SJSA1 (cell line): ENCODE results near the gene MOGAT1. TPM values are rescaled to one million over a fixed set of nuclear protein-coding genes. Genes with fewer than 3 reads are reported as not detected.
"Not testable (repeated sequence)": the region's sequence is repeated elsewhere in the genome, so short reads cannot be mapped to it uniquely, and the experiment has no call there.

Experiments
- DNase-seq, 2 experiments: peaks; one replicate each; pipeline ENCODE4 v3.0.0-alpha.2; 2015 to 2020; ENCODE audit warnings: low spot score in 2 of 2, low read depth in 1 of 2
- H3K27ac ChIP-seq: fragments of 250-450 bp; sonication (Bioruptor Pico); 2 replicates; pipeline ENCODE4 v1.5.1; 2020; ENCODE audit warnings: mild to moderate bottlenecking, moderate library complexity
- H3K27me3 ChIP-seq: fragments of 250-450 bp; sonication (Bioruptor Pico); replicated peaks from 2 replicates; pipeline ENCODE4 v1.5.1; 2020; ENCODE audit warnings: mild to moderate bottlenecking, moderate library complexity
- H3K36me3 ChIP-seq: fragments of 250-450 bp; sonication (Bioruptor Pico); 2 replicates; pipeline ENCODE4 v1.5.1; 2020; ENCODE audit warnings: mild to moderate bottlenecking
- H3K4me1 ChIP-seq: fragments of 250-450 bp; sonication (Bioruptor Pico); replicated peaks from 2 replicates; pipeline ENCODE4 v1.6.1; 2021; ENCODE audit warnings: mild to moderate bottlenecking
- H3K4me3 ChIP-seq: fragments of 250-450 bp; sonication (Bioruptor Pico); 2 replicates; pipeline ENCODE4 v1.5.1; 2020; ENCODE audit warnings: mild to moderate bottlenecking
- H3K9me3 ChIP-seq: fragments of 250-450 bp; sonication (Bioruptor Pico); replicated peaks from 2 replicates; pipeline ENCODE4 v1.5.1; 2020; ENCODE audit warnings: mild to moderate bottlenecking
- total RNA-seq: library from RNA; depleted of rRNA; stranded (reverse); fragments of >200 nt; shearing (Covaris generic); gene quantifications from 2 replicates; pipeline ENCODE4 v1.2.3, GENCODE V29; 2014; rRNA removed

MOGAT1 gene
- total RNA-seq, 1 experiment from 2014 or later, result not detected

- H3K27me3 ChIP-seq, result no peaks in the 10 kb centered on the region
- no peaks in the 10 kb centered on the region for H3K36me3 ChIP-seq
- no peaks in the 10 kb centered on the region for H3K9me3 ChIP-seq
- no peak for DNase-seq
- H3K27ac ChIP-seq, result no peak overlapping the region
- no peak overlapping the region for H3K4me3 ChIP-seq
- 0 out of 2 replicates have a peak, but pooled peaks cover 2% of the 10 kb centered on the region for H3K4me1 ChIP-seq
These were observed 79.1 kb downstream of the MOGAT1 start for GRCh38 chr2:222750533-222750932.

DNA sequence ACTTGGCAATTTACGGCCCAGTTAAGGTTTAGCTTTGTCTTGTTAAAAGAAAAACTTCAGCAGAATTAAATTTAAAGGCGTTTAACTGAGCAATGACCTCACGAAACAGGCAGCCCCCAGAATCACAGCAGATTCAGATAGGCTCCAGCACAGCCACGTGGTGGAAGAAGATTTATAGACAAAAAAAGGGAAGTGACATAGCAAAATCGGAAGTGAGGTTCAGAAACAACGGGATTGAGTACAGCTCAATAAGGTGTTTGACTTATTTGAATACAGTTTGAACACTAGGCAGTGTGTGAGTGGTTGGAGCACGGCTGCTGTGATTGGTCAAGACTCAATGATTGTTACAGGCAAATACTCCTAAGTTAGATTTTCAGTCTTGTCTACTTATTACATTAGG lies 79.8 kb downstream of the MOGAT1 start:
- Histone ChIP-seq H3K4me3 (no peak overlapping the region), H3K27ac (no peak overlapping the region), H3K4me1 (peaks cover 3% of the 10 kb centered on the region), H3K9me3 (no peaks in the 10 kb centered on the region), H3K36me3 (no peaks in the 10 kb centered on the region), H3K27me3 (no peaks in the 10 kb centered on the region)
- no peak for DNase-seq

DNA sequence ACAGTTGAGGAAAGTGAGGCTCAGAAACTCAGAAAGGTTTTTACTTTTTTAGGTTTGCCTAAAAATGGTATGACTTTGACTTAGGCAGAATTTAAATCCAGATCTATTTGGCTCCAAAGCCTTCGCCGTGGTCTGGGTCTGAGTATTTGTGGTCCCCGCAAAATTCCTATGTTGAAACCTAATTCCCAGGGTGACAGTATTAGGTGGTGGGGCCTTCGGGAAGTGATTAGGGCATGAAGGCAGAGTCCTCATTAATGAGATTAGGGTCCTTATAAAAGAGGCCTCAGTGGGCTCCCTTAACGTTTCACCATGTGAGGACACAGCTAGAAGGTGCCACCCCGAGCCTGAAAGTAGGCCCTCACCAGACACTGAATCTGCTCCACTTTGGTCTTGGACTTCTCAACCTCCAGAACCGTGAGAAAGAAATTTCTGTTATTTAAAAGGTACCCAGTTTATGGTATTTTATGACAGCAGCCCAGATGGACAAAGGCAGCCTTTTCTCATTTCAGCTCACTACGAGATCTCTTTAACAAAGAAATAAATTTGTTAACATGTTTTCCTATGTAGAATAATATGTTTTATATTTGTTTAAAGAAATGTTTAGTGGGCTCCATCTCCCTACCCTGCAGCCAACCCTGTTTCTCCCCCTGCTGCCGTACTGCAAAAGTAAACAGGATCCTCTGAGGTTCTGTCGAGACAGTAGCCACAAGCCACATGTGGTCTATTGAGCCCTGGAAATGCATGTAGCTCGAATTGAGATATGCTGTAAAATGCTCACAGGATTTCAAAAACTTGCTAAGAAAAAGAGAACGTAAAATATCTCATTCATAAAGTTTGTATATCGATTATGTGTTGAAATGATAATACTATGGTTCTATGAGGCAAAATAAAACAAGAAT lies 80.6 kb downstream of the MOGAT1 start:
- H3K27ac ChIP-seq, result no peak overlapping the region
- no peaks in the 10 kb centered on the region for H3K9me3 ChIP-seq

DNA sequence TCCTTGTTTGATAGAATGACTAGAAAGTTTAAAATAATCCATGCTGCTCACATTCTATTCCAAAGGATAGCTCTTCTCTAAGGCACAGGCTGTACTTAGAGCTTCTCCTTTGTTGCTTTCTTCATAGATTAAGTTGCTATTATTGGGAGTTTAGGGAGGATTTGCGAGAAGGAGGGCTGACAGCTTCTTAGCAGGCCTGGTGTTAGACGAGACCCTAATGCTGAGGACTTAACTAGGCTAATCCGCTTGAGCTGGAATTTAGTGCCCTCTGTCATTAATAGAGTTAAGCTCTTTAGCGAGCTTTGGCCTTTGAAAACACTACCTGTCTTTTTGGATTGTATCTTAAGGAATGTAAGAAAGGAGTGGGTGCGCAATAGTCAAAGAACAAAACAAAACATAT lies 81.3 kb downstream of the MOGAT1 start:
- DNase-seq, result no peak
- no peaks in the 10 kb centered on the region for H3K9me3 ChIP-seq
- no peaks in the 10 kb centered on the region for H3K36me3 ChIP-seq
- no peak overlapping the region for H3K4me3 ChIP-seq
- H3K27ac ChIP-seq, result no peak overlapping the region
- peaks cover 17% of the 10 kb centered on the region for H3K4me1 ChIP-seq
- H3K27me3 ChIP-seq, result no peaks in the 10 kb centered on the region

More for the DNA sequence above, 80.6 kb downstream of the MOGAT1 start:
- no peaks in the 10 kb centered on the region for H3K27me3 ChIP-seq
- peaks cover 11% of the 10 kb centered on the region for H3K4me1 ChIP-seq
- no peak for DNase-seq
- no peaks in the 10 kb centered on the region for H3K36me3 ChIP-seq
- H3K4me3 ChIP-seq, result no peak overlapping the region

DNA sequence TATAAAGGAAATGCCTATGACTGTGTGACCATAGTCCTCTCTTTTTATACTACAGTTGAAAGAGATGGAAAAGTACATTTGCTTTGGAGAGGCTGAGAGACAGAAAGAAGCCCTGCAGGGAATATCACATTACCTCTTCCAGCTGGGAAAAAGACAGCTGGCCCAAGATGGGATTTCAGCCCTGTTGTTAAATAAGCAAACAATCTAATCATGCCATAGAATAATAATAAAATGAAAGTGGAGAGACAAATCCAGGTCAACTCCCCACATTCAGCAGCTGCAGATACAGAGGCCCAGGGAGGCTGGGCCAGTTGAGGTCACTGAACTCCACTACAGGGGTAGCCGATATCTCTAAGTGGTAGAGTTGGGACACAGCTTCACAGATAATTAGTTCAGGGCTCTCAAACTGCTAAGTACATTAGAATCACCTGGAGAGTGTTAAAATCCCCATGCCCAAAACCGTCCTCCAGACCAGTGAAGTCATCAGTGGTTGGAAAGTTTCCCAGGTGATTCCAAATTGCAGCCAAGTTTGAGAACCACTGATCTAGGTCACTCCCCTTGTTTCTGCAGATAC lies 81.9 kb downstream of the MOGAT1 start:
- DNase-seq, result no peak

GRCh38 chr2:222754324-222754930 lies 83.0 kb downstream of the MOGAT1 start:
- Histone ChIP-seq H3K27me3 (no peaks in the 10 kb centered on the region), H3K4me1 (peaks cover 17% of the 10 kb centered on the region), H3K4me3 (no peak overlapping the region), H3K36me3 (no peaks in the 10 kb centered on the region), H3K9me3 (no peaks in the 10 kb centered on the region), H3K27ac (no peak overlapping the region)
- DNase-seq, result no peak

More for the DNA sequence above, 81.9 kb downstream of the MOGAT1 start:
- no peaks in the 10 kb centered on the region for H3K27me3 ChIP-seq
- no peak overlapping the region for H3K4me3 ChIP-seq
- peaks cover 17% of the 10 kb centered on the region for H3K4me1 ChIP-seq
- H3K36me3 ChIP-seq, result no peaks in the 10 kb centered on the region
- no peaks in the 10 kb centered on the region for H3K9me3 ChIP-seq
- no peak overlapping the region for H3K27ac ChIP-seq

DNA sequence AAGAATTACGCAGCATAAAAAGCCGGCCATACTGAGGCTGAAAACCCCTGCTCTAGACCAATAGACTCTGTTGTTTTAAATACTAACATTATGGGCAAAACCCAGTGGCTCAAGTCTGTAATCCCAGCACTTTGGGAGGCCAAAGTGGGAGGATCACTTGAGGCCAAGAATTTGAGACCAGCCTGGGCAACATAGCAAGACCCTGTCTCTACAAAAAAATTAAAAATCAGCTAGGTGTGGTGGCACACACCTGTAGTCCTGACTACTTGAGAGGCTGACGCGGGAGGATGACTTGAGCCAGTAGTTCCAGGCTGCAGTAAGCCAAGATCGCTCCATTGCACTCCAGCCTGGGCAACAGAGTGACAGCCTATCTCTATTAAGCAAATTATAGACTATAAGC lies 84.1 kb downstream of the MOGAT1 start:
- H3K4me3 ChIP-seq, H3K36me3 ChIP-seq, DNase-seq, H3K9me3 ChIP-seq, H3K27ac ChIP-seq, H3K27me3 ChIP-seq: not testable (repeated sequence)
- H3K4me1 ChIP-seq, result peaks cover 17% of the 10 kb centered on the region

DNA sequence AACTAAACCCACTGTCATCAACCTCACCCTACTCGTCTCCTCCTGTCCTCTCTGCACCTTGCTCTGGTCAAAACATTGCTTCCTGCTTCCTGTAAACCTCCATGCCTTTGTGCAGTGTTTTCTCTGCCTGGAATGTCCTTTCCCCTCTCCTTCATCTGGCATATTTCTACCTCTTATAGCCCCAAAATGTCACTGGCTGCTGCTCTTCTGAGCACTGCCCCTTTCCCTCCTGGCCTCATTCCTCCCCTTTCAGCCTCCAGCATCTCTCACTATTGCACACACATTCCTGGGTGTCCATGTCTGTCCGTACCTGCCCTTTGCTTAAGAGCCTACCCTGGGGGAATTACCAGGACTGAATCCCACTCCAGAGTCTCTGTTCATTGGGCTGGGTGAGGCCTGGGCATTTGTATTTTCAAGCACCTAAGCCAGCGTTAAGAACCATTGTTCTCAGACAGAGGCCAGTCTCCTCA lies 84.9 kb downstream of the MOGAT1 start:
- Histone ChIP-seq H3K27ac (no peak overlapping the region), H3K9me3 (no peaks in the 10 kb centered on the region), H3K4me1 (peaks cover 17% of the 10 kb centered on the region), H3K36me3 (no peaks in the 10 kb centered on the region), H3K27me3 (no peaks in the 10 kb centered on the region), H3K4me3 (no peak overlapping the region)
- no peak for DNase-seq

DNA sequence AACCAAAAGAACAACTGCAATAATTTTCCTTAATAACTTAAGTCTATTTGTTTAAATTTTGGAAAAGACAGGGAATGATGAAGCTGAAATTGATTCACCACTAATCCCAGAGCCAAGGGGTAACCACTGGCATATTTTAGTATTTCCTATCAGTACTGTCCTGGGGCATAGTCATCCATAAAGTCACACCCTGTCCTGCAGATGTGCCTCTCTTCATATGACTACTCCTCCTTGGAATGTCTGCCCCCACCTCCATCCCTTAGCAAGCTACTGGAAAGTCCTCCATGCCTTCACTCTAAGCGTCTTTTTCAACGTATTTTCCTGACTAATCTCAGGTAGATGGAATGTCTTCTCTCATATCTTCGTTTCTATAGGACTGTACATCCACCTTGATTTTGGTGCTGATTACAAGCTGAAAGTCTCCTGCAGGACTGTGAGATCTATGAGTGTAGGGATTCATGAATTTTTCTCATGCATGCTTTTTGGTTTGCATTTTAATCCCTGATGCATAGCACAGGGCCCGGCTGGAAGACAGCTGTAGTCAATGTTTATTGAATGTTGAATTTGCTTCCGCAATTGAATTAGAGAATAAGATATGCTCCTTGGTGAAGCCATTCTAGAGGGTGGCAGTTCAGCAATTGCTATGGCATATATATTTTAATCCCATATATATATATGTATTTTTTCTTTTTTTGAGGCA lies 85.6 kb downstream of the MOGAT1 start:
- DNase-seq, result peak; percentile 52 to 63
- Histone ChIP-seq H3K27ac (peak overlapping the region; percentile 19; the same call in 1 of the 2 replicates), H3K4me3 (no peak overlapping the region)

More for the DNA sequence above, 85.6 kb downstream of the MOGAT1 start:
- Histone ChIP-seq H3K9me3 (no peaks in the 10 kb centered on the region), H3K36me3 (no peaks in the 10 kb centered on the region), H3K27me3 (no peaks in the 10 kb centered on the region), H3K4me1 (peaks cover 17% of the 10 kb centered on the region)

Other genes with a start within 250 kb of the MOGAT1 start
- not detected in 2 replicates for gene SGPP2, start 247.1 kb upstream of the MOGAT1 start, total RNA-seq
- 18.7 and 36.1 TPM in 2 replicates for gene FARSB, start 15.6 kb upstream of the MOGAT1 start, total RNA-seq
- gene ACSL3, start 189.4 kb downstream of the MOGAT1 start, total RNA-seq, result 70.0 and 100.0 TPM in 2 replicates